DMS 273 (cell line): ENCODE results near the gene STAP2.
"Not testable (repeated sequence)": the region's sequence is repeated elsewhere in the genome, so short reads cannot be mapped to it uniquely, and the experiment has no call there.

ENCODE experiments used
- DNase-seq: peaks from one replicate; lab custom pipeline; 2025; ENCODE audit not compliant: unreplicated experiment; lab: John Stamatoyannopoulos, UW

STAP2 gene

DNA sequence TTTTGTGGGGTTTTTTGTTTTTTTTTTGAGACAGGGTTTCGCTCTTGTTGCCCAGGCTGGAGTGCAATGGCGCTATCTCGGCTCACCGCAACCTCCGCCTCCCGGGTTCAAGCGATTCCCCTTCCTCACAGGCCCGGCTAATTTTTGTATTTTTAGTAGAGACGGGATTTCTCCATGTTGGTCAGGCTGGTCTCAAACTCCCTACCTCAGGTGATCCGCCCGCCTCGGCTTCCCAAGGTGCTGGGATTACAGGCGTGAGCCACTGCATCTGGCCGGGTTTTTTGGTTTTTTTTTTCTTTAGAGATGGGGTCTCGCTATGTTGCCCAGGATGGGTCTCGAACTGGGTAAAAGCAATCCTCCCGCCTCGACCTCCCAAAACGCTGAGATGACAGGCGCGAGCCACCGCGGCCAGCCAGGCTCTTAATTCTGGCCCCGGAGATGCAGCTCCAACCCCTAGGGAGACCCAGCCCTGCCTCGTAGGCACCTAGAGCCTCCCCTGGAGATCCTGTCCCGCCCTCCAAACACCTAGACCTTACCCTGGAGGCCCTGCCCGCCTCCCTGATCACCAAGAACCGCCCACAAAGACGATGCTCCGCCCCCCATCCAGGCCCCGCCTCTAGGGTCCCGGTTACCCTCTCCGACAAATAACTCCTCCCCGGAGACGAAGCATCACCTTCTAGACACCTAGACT, 9.5 kb downstream of the STAP2 start:
- not testable (repeated sequence) for DNase-seq

DNA sequence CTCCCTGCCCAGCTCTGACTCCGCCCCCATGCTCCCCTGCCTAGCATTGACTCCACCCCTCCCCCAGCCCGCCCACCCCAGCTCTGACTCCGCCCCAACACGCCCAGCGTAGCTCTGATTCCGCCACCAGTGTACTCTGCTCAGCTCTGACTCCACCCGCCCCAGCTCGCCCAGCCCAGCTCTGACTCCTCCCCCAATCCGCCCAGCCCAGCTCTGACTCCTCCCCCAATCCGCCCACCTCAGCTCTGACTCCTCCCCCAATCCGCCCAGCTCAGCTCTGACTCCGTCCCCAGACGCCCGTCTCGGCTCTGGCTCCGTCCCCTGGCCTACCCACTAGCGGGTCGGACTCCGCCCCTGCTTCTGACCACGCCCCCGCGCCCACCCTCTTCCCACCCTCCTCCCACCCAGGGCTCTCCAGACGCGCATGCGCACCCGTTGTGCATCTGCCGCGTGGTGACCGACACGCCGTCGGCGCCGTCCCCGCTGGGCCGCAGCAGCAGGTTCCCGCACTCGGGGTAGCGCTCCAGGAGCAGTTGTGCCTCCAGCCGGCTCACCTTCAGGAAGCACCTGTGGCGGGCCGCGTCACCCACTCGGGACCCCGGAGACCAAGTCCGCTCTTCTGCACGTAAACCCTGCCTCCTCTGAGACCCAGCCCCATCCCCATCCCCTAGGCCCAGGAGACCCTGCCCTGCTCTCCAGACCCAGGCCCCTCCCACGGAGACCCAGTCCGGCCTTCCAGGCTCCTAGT, 10.2 kb downstream of the STAP2 start:
- no peak for DNase-seq

DNA sequence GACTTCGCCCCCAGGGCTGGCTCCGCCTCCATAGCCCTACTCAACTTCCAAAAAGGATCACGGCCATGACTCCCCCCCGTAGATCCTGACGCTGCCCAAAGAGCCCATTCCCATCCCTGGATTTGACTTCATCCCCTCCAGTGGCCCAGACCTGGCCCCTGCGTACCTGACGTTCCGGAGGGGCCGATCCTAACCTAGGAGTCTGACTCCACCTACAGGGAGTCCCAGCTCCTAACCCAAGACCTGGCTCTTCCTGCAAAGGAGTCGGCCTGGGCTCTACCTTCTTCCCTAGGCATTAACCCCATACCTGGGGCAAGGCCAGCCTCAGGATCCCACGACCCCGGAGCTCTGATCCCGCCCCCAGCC, 10.8 kb downstream of the STAP2 start:
- DNase-seq: no peak

DNA sequence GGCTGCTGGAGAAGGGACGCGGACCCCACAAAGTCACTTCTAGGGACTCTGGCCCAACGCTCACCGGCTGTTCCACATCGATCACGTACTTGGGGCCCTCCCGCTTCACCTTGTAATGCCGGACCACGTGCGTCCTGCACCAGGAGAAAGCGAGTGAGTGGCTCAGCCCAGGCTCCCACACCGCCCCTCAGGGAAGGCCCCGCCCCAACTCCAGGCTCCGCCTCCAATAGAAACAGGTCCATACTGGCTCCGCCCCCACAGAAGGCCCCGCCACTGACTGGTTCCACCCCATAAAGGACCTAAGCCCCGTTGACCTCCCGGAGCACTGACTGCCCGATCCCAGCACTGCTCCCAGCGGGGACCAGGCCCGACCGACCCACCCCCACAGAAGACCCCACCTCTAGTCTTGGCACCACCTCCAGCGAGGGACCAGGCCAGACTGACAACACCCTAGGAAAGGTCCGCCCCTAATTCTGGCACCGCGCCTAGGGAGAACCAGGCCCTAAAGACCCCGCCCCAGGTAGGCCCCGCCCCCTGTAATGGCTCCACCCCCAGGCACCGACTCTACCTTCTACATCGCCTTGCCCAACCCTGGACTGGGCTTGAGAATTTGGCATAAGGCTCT, 11.3 kb downstream of the STAP2 start:
- peak; percentile 50 for DNase-seq

DNA sequence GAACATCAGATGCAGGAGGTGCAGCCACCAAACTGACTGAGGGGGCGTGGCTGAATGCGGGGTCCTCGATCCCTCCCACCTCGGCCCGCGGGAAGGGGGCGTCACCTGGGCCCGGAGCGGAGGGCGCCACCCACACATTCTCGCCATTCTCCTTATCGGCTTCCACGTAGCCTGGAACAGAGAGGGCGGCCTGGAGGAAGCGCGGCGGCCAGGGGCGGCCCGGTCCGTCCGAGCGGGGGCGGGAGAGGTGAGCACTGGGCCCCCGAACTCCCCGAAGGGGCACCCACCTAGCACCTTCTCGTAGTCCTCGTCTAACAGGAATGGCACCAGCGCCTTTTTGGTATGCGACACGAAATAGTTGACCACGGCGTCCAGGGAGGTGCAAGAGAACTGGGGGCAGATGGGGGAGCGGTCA, 11.8 kb downstream of the STAP2 start:
- no peak for DNase-seq

DNA sequence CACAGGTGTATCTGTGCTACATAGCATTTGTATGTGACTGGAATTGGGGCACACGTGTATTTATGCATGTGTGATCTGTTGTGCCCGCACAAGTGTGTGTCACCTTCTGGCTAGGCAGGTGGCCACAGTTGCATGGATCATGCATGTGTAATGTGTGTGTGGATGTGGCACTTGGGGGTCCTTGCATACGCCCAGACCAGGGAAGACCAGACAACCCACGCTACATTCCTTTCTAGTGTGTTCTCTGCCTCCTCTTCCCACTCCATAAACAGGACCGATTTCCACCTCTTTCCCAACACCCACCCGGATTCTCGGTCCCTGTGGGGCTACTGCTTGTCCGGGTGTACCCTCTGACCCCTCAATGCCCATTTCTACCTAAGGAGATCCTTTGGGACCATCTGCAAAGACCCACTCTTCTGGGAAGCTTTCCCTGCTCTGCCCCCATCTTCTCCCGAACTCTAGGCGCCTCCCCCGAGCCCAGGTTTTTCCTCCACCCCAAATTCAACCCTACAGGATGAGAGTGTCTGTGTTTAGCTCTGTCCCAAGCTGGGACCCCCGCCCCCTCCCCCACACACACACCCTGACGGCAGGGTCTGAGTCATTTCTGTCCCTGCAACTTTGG, 12.3 kb downstream of the STAP2 start:
- DNase-seq: no peak

DNA sequence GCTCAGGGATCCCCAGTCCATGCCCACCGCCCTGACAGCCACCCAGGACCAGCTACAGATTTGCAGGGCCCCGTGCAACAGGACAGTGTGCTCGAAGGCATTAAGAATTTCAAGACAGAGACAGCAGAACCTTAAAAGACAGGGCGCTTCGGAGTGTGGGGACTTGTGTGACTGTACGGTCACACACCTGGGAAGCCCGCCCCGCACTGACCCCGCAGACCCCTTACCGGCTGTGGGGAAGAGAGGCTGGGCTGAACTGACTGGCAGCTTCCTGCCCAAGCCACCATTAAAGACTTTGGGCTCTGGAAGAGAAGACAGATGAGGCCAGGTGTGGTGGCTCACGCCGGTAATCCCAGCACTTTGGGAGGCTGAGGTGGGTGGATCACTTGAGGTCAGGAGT, 14.4 kb downstream of the STAP2 start:
- no peak for DNase-seq

DNA sequence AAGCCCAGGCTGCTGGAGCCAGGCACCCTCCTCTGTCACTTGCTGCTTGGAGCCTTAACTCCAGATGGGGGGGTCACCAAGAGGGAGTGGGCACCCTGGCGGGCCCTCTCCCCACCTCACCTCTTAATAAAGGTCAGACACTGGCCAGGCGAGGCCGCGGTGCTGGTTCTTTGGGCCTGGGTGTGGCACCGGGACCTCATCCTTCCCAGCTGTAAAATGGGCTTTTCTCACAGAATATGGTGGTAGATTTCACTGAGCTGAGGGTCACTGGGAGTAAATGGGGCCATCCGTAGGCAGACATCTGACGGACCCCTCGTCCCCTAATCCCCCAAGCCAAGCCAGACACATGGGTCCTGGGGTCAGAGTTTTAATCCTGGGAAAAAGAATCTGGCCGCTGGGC, 14.9 kb downstream of the STAP2 start:
- no peak for DNase-seq

DNA sequence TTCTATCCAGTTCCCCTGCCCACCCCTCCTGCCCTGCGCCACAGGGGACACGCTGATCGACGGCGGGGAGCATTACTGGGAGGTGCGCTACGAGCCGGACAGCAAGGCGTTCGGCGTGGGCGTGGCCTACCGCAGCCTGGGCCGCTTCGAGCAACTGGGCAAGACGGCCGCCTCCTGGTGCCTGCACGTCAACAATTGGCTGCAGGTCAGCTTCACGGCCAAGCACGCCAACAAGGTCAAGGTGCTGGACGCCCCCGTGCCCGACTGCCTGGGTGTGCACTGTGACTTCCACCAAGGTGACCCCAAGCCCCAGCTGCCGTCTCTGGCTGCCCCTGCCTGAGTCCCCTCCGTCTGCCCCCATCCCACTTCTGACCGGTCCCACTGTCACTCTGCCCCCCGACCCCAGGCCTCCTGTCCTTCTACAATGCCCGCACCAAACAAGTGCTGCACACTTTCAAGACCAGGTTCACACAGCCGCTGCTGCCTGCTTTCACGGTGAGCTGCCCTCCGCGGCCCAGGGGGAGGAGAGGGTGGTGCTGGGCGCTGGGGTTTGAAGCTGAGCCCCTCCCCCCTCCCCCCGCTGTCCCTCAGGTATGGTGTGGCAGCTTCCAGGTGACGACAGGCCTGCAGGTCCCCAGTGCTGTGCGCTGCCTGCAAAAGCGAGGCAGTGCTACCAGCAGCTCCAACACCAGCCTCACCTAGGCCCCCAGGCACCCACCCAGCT, 15.5 kb downstream of the STAP2 start:
- no peak for DNase-seq

DNA sequence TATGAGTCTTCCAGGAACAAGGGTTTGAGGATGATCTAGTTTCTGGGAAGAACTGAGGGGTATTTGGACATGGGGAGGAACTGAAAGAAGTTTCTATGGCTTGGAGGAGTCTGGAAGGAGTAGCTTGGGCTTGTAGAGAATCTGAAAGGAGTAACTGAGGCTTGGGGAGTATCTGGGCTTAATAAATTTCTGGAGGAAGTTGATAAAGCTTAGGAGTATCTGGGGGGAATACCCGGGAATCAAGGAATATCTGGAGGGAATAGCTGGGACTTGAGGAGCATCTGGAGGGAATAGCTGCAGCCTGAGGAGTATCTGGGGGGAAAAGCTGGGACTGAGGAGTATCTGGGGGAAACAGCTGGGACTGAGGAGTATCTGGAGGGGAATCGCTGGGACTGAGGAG, 18.2 kb downstream of the STAP2 start:
- no peak for DNase-seq

DNA sequence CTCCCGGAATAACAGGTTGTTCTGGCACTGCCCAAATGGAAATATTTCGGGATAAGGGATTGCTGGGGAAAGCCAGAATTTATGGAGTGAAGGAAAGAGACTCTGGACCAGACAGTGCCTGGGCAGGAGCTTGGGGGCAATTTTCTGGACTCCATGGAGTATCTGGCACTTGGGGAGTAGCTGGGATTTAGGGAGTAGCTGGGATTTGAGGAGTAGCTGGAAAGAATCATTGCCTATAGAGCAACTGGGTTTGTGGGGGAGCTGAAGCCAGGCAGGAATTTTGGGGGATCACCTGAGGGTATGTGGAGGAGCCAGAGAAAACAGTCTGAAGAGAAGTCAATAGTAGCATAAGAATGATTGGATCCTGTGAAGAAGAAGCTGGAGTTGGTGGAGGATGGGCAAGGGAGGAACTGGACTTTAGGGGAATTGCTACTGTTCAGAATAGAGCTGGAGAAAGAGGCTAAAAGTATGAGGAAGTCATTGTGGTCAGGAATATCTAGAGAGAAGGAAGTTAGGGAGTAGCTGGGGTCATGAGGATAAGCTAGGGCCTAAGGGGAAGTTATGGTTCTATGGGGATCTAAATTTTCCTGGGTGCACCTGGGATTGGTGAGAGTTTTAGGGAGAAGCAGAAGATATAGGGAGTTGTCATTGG, 19.4 kb downstream of the STAP2 start:
- no peak for DNase-seq

DNA sequence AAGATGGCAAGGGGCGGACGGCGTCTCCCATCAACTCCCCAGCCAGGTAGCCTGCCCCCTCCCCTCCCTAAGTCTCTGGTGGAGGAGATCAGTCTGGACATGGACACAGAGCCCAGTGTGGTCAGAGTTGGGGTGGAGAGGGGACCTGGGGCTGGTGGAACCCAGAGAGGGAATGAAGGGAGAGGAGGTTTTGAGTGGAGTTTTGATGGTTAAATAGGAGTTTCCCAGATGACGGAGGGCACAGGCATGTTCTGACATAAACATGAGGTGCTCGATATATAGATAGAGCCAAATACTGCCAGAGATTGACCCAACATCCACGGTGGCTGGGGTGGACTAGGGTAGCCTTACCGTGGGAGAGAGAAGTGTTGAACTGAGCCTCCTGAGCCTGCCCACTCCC, 20.2 kb downstream of the STAP2 start:
- no peak for DNase-seq

DNA sequence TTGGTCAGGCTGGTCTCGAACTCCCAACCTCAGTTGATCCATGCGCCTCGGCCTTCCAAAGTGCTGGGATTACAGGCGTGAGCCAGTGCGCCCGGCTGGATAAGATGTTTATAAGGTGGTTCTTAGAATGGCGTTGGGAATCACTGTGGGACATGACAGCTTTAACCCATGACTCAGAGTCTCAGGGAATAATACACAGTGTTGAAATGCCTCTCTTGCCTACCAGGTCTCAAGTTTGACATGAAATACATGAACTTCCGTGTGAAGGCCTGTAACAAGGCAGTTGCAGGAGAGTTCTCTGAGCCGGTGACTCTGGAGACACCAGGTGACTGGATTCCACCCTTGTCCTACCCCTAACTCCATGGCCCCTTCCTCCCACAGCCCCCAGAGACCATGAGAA, 21.7 kb downstream of the STAP2 start:
- no peak for DNase-seq

DNA sequence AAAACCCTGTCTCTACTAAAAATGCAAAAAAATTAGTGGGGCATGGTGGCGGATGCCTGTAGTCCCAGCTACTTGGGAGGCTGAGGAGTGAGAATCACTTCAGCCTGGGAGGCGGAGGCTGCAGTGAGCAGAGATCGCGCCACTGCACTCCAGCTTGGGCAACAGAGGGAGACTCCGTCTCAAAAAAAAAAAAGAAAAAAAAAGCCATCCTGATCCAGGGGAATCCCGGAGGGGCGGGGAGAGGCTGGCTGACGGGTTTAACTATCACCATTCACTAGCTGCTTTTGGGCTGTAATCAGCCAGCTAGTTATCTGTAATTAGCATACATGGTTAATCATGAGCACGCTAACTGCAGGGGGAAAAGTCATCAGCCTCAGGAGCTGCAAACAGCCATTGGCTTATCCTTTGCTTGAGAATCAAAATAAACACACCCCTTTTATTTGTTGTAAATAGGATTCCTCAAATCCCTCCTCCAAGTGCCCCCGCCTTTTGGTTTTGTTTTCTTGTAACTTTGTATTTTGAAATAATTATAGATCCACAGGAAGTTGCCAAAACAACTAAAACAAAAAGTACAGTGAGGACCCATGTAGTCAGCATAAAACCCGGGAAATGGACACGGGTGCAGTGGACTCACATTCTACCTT, 24.7 kb downstream of the STAP2 start:
- DNase-seq: no peak

DNA sequence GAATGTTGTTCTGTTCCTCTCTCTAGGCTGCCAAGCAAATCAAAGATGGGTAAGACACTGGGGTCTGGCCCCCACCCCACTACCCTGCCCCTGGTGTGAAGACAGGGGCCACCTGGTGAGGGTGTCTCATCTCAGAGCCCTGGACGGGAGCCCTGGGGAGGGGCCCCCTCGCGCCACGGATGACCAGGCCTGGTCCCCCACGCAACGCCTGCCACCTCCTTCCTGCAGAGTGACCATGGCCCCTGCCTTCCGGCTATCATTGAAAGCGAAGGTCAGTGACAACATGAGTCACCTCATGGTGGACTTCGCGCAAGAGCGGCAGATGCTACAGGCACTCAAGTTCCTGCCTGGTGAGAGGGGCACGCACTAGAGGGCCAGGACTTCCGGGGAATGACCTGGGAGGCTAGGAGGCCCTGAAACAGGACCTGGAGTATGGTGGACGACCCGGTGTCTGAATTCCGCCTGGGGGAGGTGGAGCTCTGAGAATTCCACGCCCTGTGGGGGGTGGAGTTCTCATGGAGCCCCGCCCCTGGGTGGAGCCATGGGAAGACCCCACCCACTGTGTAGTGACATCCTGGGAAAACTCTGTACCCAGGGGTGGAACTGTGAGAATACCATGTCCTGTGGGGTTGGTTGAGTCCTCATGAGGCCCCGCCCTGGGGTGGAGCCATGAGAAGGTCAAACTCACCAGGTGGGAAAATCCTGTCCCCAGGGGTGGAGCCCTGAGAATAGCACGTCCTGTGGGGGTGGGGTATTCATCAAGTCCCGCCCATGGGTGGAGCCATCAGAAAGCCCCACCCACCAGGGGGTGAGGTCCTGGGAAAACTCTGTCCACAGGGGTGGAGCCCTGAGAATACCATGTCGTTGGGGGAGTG, 28.1 kb downstream of the STAP2 start:
- DNase-seq: peak; percentile 49

DNA sequence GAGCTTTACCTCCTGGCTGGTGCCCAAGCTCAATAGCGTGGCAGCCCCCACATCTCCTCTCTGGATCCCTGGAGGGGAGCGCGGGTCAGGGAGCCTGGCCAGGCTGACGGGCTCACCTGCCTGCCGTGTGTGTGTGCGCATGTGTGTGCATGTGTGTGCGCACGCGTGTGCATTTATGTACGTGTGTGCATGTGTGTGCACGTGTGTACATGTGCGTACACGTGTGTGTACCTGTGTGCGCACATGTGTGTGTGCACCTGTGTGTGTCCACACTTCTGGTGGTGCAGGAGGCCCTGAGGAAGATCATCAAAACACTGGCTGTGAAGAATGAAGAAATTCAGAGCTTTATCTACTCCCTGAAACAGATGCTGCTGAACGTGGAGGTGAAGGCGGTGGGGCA, 33.0 kb downstream of the STAP2 start:
- no peak for DNase-seq

DNA sequence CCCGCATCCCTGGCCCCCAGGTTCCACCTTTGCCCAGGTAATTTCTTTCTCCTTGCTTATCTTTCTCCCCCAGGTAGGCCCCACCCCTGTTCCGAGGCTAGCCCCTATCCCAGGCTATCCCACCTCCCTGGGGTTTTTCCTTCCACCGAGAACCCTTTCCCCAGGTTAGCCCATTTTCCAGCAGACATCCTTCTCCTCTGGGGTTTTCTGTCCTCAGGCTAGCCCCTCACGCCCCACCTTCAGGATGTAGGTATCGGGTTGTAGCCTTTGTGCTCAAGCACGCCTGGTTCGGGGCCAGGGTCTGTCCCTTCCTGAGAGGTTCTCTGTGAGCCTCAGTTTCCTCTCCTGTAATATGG, 33.4 kb downstream of the STAP2 start:
- DNase-seq: no peak

DNA sequence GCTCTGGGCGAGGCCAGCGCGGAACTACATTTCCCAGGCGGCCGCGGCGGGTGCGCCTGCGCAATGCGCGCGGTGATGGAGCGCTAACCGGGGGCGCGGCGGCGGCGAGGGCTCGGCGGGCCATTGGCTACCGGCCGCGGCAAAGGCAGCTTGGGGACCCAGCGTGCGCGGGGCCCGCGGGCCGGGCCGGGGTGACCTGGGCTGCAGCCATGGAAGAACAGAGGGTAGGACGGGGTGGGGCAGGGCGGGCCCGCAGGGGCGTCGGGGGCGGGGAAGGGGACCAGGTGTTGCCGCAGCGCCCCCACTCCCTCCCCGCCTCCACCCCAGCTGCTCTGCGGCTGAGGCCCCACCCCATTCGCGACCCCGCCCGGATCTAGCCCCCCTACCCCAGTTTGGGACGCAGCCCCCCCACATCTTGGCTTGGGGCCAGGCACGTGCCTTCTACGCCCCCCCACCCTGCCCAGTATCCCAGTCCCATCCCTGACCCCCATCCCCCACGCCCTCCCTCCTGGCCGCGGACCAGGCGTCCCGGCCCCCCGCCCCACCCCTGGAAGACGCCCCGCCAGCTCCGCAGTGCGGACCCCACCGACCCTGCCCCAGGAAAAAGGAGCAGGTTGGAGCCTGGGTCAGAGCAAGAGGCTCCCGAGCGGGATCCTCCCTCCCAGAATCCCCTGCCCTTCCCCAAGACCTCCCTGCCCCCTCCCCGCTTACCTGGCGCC, 33.9 kb downstream of the STAP2 start, which contains the start of gene FSD1:
Gene FSD1, plus strand, starts transcription at position 61 of the 719 bp plus-strand sequence. Its CDS starts 149 bp downstream, at position 210.
- DNase-seq: peak; percentile 95
